ENCODE measurements around the gene AGO3.
A peak's percentile ranks its signal among the peaks of the same experiment; 100 is the strongest.

- TF ChIP-seq CTCF (IDR thresholded peaks at IDR 0.05; ENCODE audit: low read depth, low read length) = peak; percentile 2
- no peak for TF ChIP-seq POLR2A (IDR thresholded peaks at IDR 0.05; ENCODE audit: extremely low read depth, insufficient read length)
Measured at GRCh38 chr1:36096500-36097432, 165.9 kb downstream of the AGO3 start.
